Ishikawa (cell line): ENCODE data around the gene HSDL1.

Experiments used
- CEBPB ChIP-seq: IDR thresholded peaks from 2 replicates; pipeline ENCODE4 v1.6.1; 2012
- CREB1 ChIP-seq: IDR thresholded peaks from 2 replicates; pipeline ENCODE4 v1.6.1; 2012; ENCODE audit warnings: low read depth
- EGR1 ChIP-seq: IDR thresholded peaks from 2 replicates; pipeline ENCODE4 v1.6.1; 2012
- EP300 ChIP-seq: IDR thresholded peaks from 2 replicates; pipeline ENCODE4 v1.6.1; 2012; ENCODE audit warnings: borderline replicate concordance
- FOXM1 ChIP-seq: IDR thresholded peaks from 2 replicates; pipeline ENCODE4 v1.6.1; 2012; ENCODE audit warnings: low read depth, borderline replicate concordance
- NFIC ChIP-seq: IDR thresholded peaks from 2 replicates; pipeline ENCODE4 v1.6.1; 2012
- RAD21 ChIP-seq: IDR thresholded peaks from 2 replicates; pipeline ENCODE4 v1.6.1; 2012; ENCODE audit warnings: low read depth
- REST ChIP-seq: IDR thresholded peaks from 2 replicates; pipeline ENCODE4 v1.6.1; 2012; ENCODE audit warnings: low read depth, mild to moderate bottlenecking
- TAF1 ChIP-seq: IDR thresholded peaks from 2 replicates; pipeline ENCODE4 v1.6.1; 2012; ENCODE audit warnings: low read depth, mild to moderate bottlenecking
- TCF12 ChIP-seq: IDR thresholded peaks from 2 replicates; pipeline ENCODE4 v1.6.1; 2012; ENCODE audit warnings: low read depth
- TEAD4 ChIP-seq: IDR thresholded peaks from 2 replicates; pipeline ENCODE4 v1.6.1; 2012
- YY1 ChIP-seq: IDR thresholded peaks from 2 replicates; pipeline ENCODE4 v1.6.1; 2012; ENCODE audit warnings: low read depth
- ZBTB7A ChIP-seq: IDR thresholded peaks from 2 replicates; pipeline ENCODE4 v1.6.1; 2012; ENCODE audit warnings: low read depth
- TF ChIP-seq, protein P1 (sequence below): IDR thresholded peaks from 2 replicates; pipeline ENCODE4 v1.6.1; 2012
- TF ChIP-seq, protein P2 (sequence below): IDR thresholded peaks from 2 replicates; pipeline ENCODE4 v1.6.1; 2012

HSDL1 gene

DNA sequence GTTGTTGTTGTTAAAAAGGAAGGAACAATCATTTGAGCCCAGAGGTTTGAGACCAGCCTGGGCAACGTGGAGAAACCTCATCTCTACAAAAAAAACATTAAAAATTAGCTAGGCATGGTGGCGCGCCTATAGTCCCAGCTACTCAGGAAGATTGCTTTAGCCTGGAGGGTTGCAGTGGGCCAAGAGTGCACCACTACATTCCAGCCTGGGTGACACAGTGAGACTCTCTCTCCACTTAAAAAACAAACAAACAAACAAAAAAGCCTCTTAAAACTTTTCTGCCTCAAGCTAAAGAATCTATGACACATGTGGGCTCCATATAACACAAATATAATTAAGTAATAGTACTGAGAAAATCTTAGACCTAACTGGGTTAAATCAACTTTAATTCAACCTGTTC lies 40.7 kb downstream of the HSDL1 start:
- TF ChIP-seq, protein P1, sequence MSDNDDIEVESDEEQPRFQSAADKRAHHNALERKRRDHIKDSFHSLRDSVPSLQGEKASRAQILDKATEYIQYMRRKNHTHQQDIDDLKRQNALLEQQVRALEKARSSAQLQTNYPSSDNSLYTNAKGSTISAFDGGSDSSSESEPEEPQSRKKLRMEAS: no peak
- TF ChIP-seq, protein P2, sequence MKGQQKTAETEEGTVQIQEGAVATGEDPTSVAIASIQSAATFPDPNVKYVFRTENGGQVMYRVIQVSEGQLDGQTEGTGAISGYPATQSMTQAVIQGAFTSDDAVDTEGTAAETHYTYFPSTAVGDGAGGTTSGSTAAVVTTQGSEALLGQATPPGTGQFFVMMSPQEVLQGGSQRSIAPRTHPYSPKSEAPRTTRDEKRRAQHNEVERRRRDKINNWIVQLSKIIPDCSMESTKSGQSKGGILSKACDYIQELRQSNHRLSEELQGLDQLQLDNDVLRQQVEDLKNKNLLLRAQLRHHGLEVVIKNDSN: no peak
- no peak for TF ChIP-seq CEBPB
- no peak for TF ChIP-seq REST
- no peak for TF ChIP-seq FOXM1
- TF ChIP-seq RAD21: no peak
- no peak for TF ChIP-seq YY1
- no peak for TF ChIP-seq EP300
- no peak for TF ChIP-seq ZBTB7A
- no peak for TF ChIP-seq TCF12

DNA sequence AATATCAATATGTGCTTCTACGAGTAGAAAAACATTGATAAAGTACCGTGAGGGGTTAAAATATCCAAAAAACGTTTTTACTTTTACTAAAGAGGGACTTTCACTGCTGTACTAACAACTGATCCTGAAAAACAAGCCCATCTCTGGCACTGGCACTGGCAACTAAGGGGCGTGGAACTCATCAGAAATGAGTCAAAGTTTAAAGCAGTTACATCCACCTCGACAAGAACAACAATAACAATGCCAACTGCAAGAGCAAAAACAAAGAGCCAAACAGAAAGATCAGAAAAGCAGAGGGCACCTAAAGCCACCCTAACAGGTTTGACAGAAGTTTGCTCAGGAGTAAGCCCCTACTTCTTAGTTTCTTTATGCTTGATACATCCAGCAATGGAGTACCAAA lies 41.3 kb downstream of the HSDL1 start:
- no peak for TF ChIP-seq TEAD4
- TF ChIP-seq RAD21: no peak
- TF ChIP-seq TAF1: no peak
- TF ChIP-seq, protein P2: no peak

DNA sequence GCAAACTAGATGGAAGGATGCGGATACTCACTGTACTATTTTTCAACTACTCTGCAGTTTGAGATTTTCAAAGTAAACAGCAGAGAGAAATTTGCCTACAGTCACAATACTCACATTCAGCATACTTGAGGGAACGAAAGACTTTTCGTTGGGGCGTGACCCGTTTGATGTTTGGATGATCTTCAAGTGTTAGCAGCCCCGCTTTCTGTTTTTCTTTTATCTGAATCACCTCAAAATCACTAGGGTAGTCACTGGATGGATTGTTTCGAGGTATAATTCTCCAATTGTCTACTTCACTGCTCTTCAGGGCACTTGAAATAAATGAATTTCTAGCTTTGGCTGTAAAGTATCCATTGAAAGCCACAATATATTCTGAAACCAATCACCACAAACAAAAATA lies 46.0 kb downstream of the HSDL1 start:
- TF ChIP-seq CEBPB (no peak), NFIC (no peak), TCF12 (no peak), REST (no peak), ZBTB7A (no peak), FOXM1 (no peak), EGR1 (no peak), YY1 (no peak), CREB1 (no peak), RAD21 (no peak), TAF1 (no peak), EP300 (no peak), TEAD4 (no peak)
- TF ChIP-seq, protein P2: no peak
- TF ChIP-seq, protein P1: no peak

DNA sequence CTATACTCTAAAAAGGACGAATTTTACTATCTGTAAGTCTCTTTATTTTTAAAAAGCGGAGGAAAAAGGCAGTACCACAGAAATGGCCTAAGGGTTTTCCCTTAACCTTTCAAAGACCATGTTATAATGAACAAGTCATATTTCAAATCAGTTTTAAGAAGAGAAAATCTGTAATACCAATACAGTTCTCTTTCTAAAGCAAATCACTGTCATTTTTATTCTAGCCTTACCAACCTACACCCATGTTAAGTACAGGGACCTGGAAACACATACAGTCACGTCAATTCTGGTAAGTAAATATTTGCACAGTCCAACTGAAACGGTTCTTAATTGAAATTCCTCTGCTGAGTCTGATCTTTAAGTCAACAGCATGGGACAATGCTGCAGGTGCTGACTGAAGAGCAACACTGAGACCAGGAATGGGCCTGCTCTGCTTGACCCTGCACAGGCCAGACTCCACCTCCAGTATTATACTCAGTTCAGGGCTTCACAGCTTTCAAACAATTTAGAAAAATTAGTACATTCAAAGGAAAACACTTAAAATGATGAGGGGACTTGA lies 48.5 kb downstream of the HSDL1 start:
- TF ChIP-seq ZBTB7A (no peak), TCF12 (no peak), EGR1 (no peak), EP300 (no peak), CEBPB (no peak), TAF1 (no peak), CREB1 (no peak), FOXM1 (no peak), NFIC (no peak), TEAD4 (no peak)
- TF ChIP-seq, protein P2: no peak
- TF ChIP-seq, protein P1: no peak

DNA sequence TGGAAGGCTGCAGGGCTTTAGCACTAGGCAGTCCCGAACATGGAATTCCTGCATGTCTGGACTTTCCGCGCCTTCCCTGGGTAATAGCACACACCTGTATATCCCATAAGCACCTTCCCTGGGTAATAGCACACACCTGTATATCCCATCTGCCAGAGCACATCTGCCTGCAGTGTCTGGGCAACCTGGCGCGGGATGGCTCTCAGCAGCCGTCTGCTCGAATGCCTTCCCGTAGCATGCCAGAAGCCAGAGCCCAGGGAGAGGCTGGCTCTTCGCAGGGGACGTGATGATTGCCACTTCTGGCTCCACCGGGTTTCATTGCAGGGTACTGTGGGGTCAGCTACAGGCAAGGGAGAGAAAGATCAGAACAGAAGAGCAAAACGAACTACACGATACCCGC lies 49.5 kb downstream of the HSDL1 start:
- no peak for TF ChIP-seq TEAD4
- TF ChIP-seq, protein P2: no peak
- no peak for TF ChIP-seq NFIC
- TF ChIP-seq EGR1: no peak
- no peak for TF ChIP-seq TCF12
- no peak for TF ChIP-seq TAF1
- TF ChIP-seq RAD21: no peak
- no peak for TF ChIP-seq FOXM1
- TF ChIP-seq REST: no peak
